ENCODE results near the gene SCLT1.

DNA sequence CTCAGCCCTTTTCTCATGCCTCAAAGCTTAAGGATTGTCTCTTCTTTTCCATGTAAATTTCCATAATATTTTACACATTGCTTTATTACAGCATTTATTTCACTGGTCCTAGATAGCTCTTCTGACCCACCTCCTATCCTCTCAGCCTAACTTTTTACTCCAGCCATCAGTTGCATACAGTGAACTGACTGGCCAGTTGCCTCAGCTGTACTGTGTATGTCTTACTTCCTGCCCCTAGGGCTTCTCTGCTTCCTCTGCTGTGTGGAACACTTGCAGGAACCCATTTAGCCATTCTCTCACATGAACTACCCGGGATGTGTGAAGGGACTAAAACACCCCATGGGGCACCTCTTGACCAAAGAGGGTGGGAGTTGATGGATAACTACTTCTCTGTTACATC is 20.6 kb upstream of the SCLT1 start:
- TF ChIP-seq POLR2A (IDR thresholded peaks at IDR 0.05; ENCODE audit: insufficient read depth in 1 of 2, low read depth in 2 of 2, low read length in 2 of 2) = no peak
- TF ChIP-seq JUN (CRISPR knock-in tag; IDR thresholded peaks at IDR 0.05) = no peak
- TF ChIP-seq SNRNP70 (IDR thresholded peaks at IDR 0.05; ENCODE audit: low read depth, low read length) = no peak
- TF ChIP-seq, protein P1, sequence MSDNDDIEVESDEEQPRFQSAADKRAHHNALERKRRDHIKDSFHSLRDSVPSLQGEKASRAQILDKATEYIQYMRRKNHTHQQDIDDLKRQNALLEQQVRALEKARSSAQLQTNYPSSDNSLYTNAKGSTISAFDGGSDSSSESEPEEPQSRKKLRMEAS (IDR thresholded peaks at IDR 0.05) = no peak
- TF ChIP-seq, protein P2, sequence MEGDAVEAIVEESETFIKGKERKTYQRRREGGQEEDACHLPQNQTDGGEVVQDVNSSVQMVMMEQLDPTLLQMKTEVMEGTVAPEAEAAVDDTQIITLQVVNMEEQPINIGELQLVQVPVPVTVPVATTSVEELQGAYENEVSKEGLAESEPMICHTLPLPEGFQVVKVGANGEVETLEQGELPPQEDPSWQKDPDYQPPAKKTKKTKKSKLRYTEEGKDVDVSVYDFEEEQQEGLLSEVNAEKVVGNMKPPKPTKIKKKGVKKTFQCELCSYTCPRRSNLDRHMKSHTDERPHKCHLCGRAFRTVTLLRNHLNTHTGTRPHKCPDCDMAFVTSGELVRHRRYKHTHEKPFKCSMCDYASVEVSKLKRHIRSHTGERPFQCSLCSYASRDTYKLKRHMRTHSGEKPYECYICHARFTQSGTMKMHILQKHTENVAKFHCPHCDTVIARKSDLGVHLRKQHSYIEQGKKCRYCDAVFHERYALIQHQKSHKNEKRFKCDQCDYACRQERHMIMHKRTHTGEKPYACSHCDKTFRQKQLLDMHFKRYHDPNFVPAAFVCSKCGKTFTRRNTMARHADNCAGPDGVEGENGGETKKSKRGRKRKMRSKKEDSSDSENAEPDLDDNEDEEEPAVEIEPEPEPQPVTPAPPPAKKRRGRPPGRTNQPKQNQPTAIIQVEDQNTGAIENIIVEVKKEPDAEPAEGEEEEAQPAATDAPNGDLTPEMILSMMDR (CRISPR knock-in tag; IDR thresholded peaks at IDR 0.05) = no peak
- no peak for TF ChIP-seq TARDBP (CRISPR knock-in tag; IDR thresholded peaks at IDR 0.05)

All from HepG2 (cell line).